ENCODE results near the gene ECE1. TPM values are rescaled to one million over a fixed set of nuclear protein-coding genes. Genes with fewer than 3 reads are reported as not detected.

ECE1 gene
- total and polyA plus RNA-seq, 9 of the 15 experiments (the other 6 are each of a cell fraction or from before 2014, with no cell fraction given) = 0.56 to 34.8 (median 11.0) TPM

DNA sequence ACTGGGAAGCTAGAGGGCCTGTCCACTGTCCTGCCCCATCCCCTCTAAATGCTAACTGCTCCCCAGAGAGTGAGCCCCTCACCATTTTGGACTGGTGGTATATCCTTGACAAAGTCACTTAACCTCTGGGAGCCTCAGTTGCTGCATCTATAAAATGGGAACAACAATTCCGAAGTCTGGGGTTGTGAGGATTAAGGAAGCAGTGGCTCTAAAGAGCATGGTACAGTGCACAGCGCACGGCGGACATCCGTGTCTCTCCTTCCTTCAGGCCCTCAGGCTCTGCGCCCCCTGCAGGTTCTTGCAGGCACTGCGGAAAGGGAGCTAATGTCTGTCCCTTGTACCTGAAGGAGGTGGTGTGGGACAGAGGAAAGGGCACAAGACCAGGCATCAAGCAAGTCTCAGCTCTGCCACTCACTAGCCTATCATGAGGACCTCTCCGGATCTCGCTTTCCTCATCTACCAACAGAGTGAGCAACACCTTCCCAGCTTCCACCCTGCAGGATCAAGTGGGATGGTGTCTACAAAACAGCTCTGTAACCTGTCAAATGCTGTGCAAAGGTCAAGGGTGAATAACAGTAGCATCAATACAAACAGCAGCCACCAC lies 20.1 kb downstream of the ECE1 start (continued):
- TF ChIP-seq, protein P1, sequence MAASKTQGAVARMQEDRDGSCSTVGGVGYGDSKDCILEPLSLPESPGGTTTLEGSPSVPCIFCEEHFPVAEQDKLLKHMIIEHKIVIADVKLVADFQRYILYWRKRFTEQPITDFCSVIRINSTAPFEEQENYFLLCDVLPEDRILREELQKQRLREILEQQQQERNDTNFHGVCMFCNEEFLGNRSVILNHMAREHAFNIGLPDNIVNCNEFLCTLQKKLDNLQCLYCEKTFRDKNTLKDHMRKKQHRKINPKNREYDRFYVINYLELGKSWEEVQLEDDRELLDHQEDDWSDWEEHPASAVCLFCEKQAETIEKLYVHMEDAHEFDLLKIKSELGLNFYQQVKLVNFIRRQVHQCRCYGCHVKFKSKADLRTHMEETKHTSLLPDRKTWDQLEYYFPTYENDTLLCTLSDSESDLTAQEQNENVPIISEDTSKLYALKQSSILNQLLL (CRISPR knock-in tag; IDR thresholded peaks at IDR 0.05; ENCODE audit: borderline replicate concordance) = no peak
- TF ChIP-seq ERF (CRISPR knock-in tag; IDR thresholded peaks at IDR 0.05) (no peak), ZNF347 (CRISPR knock-in tag; IDR thresholded peaks at IDR 0.05; ENCODE audit: low read depth) (0 out of 2 replicates have a peak, but pooled peaks have one; percentile 10), HMGN3 (IDR thresholded peaks at IDR 0.05; ENCODE audit: borderline replicate concordance, extremely low read depth, insufficient read length, low read depth, low read length) (no peak), TEAD2 (tag; IDR thresholded peaks at IDR 0.05) (no peak), NCOA6 (IDR thresholded peaks at IDR 0.05) (no peak), TSC22D4 (tag; IDR thresholded peaks at IDR 0.05) (no peak), CEBPB (tag; IDR thresholded peaks at IDR 0.05) (no peak), POLR2A (conservative IDR thresholded peaks at IDR 0.05) (no peak), SMAD1 (IDR thresholded peaks at IDR 0.05; ENCODE audit: low read depth, low read length, partially characterized antibody) (no peak), MCM3 (IDR thresholded peaks at IDR 0.05) (no peak), ARID3A (IDR thresholded peaks at IDR 0.05; ENCODE audit: borderline replicate concordance, low read depth, low read length) (no peak)
- TF ChIP-seq, protein P2, sequence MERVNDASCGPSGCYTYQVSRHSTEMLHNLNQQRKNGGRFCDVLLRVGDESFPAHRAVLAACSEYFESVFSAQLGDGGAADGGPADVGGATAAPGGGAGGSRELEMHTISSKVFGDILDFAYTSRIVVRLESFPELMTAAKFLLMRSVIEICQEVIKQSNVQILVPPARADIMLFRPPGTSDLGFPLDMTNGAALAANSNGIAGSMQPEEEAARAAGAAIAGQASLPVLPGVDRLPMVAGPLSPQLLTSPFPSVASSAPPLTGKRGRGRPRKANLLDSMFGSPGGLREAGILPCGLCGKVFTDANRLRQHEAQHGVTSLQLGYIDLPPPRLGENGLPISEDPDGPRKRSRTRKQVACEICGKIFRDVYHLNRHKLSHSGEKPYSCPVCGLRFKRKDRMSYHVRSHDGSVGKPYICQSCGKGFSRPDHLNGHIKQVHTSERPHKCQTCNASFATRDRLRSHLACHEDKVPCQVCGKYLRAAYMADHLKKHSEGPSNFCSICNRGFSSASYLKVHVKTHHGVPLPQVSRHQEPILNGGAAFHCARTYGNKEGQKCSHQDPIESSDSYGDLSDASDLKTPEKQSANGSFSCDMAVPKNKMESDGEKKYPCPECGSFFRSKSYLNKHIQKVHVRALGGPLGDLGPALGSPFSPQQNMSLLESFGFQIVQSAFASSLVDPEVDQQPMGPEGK (CRISPR knock-in tag; IDR thresholded peaks at IDR 0.05; ENCODE audit: borderline replicate concordance) = no peak
- TF ChIP-seq, protein P3, sequence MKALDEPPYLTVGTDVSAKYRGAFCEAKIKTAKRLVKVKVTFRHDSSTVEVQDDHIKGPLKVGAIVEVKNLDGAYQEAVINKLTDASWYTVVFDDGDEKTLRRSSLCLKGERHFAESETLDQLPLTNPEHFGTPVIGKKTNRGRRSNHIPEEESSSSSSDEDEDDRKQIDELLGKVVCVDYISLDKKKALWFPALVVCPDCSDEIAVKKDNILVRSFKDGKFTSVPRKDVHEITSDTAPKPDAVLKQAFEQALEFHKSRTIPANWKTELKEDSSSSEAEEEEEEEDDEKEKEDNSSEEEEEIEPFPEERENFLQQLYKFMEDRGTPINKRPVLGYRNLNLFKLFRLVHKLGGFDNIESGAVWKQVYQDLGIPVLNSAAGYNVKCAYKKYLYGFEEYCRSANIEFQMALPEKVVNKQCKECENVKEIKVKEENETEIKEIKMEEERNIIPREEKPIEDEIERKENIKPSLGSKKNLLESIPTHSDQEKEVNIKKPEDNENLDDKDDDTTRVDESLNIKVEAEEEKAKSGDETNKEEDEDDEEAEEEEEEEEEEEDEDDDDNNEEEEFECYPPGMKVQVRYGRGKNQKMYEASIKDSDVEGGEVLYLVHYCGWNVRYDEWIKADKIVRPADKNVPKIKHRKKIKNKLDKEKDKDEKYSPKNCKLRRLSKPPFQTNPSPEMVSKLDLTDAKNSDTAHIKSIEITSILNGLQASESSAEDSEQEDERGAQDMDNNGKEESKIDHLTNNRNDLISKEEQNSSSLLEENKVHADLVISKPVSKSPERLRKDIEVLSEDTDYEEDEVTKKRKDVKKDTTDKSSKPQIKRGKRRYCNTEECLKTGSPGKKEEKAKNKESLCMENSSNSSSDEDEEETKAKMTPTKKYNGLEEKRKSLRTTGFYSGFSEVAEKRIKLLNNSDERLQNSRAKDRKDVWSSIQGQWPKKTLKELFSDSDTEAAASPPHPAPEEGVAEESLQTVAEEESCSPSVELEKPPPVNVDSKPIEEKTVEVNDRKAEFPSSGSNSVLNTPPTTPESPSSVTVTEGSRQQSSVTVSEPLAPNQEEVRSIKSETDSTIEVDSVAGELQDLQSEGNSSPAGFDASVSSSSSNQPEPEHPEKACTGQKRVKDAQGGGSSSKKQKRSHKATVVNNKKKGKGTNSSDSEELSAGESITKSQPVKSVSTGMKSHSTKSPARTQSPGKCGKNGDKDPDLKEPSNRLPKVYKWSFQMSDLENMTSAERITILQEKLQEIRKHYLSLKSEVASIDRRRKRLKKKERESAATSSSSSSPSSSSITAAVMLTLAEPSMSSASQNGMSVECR (CRISPR knock-in tag; IDR thresholded peaks at IDR 0.05) = no peak
